Thyroid gland (tissue), 4 donors: Measurements from ENCODE around the gene SCN1A.

Source experiments
- POLR2A ChIP-seq, 2 donors: fragments of 450-650 bp; IDR thresholded peaks; one replicate each; pipeline ENCODE4 v1.6.1; 2017; ENCODE audit warnings: antibody characterized with exemption in 2 of 2, mild to moderate bottlenecking in 2 of 2, moderate library complexity in 1 of 2
- TF ChIP-seq, protein P1 (sequence below), 6 experiments: fragments of 200-600 bp in 3 of 6; fragments of 450-650 bp in 3 of 6; sonication (generic) in 3 of 6; IDR thresholded peaks; one replicate each; pipeline ENCODE4 v1.5.1; 2016 to 2019; ENCODE audit warnings: antibody characterized with exemption in 6 of 6, mild to moderate bottlenecking in 2 of 6, inconsistent platforms in 1 of 6, moderate library complexity in 1 of 6

DNA sequence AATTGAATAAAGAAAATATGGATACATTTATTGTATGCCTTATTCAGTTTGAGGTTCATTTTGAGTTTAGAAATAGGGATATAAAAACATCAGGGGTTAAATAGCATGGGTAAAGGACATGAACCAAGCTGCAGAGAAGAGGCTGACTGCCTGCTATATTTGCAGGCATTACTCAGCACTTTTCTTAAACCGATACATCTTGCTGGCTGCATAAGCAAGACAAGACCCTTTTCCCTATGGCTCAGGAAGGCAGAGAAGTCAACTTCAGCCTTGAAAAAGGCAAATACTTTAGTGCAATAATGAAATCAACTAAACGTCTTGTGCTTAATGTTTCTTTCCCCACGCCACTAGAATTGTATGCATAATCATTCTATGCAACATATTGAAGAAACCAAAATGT, 36.4 kb downstream of the SCN1A start:
- TF ChIP-seq, protein P1, sequence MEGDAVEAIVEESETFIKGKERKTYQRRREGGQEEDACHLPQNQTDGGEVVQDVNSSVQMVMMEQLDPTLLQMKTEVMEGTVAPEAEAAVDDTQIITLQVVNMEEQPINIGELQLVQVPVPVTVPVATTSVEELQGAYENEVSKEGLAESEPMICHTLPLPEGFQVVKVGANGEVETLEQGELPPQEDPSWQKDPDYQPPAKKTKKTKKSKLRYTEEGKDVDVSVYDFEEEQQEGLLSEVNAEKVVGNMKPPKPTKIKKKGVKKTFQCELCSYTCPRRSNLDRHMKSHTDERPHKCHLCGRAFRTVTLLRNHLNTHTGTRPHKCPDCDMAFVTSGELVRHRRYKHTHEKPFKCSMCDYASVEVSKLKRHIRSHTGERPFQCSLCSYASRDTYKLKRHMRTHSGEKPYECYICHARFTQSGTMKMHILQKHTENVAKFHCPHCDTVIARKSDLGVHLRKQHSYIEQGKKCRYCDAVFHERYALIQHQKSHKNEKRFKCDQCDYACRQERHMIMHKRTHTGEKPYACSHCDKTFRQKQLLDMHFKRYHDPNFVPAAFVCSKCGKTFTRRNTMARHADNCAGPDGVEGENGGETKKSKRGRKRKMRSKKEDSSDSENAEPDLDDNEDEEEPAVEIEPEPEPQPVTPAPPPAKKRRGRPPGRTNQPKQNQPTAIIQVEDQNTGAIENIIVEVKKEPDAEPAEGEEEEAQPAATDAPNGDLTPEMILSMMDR (IDR thresholded peaks at IDR 0.05): no peak
- no peak for TF ChIP-seq POLR2A (IDR thresholded peaks at IDR 0.05)
